Sciatic nerve (tissue), 2 donors: ENCODE measurements around the gene MYCL. TPM values are rescaled to one million over a fixed set of nuclear protein-coding genes. Genes with fewer than 3 reads are reported as not detected.
"Not testable (repeated sequence)": the region's sequence is repeated elsewhere in the genome, so short reads cannot be mapped to it uniquely, and the experiment has no call there.

ENCODE experiments used
- ATAC-seq: fragments of 200-7000 bp; cut with Tn5 transposase; one replicate; pipeline ENCODE4 v1.9.1; 2020; ENCODE audit warnings: mild to moderate bottlenecking, moderate library complexity
- DNase-seq: peaks from one replicate; pipeline ENCODE4 v3.0.0-alpha.2; 2020; ENCODE audit warnings: low spot score
- intact Hi-C: fragments of 100-400 bp; cut with DNase I; formaldehyde crosslinking; loops from one replicate; pipeline ENCODE4 v1.14.2; 2022
- total RNA-seq: library from RNA; stranded (reverse); fragmentation: NEBNext Ultra II Directional; extraction: Animal tissue kit (Norgen Biotek cat#: 25700); gene quantifications from one replicate; pipeline ENCODE4 v1.2.1, GENCODE V29; 2021
- donor health status: DM: no; HTN: no; CAD: no.
- donor health status: DM: no; HTN: no; CAD: no.

MYCL gene
- total RNA-seq, 1 donor from 2014 or later = 2.5 TPM

GRCh38 chr1:39925721-39926342 lies 24.1 kb upstream of the MYCL start:
- no peak for DNase-seq
- intact Hi-C loops = loop anchor here (5.0 kb wide), 1 partner anchor 41 kb away; no protein-coding TSS in a partner anchor
- no peak for ATAC-seq

GRCh38 chr1:39922251-39922688 lies 20.6 kb upstream of the MYCL start:
- ATAC-seq (no peak), DNase-seq (no peak)
- intact Hi-C loops = no loop called here

- DNase-seq = no peak
- intact Hi-C loops = no loop called here
- ATAC-seq = peak; percentile 48
Measured at GRCh38 chr1:39919545-39919944, 17.8 kb upstream of the MYCL start.

- ATAC-seq (no peak), DNase-seq (no peak)
- intact Hi-C loops = no loop called here
Measured at GRCh38 chr1:39917825-39918224, 16.1 kb upstream of the MYCL start.

- intact Hi-C loops = no loop called here
- ATAC-seq = no peak
- no peak for DNase-seq
Measured at GRCh38 chr1:39915499-39916129, 13.9 kb upstream of the MYCL start.

- ATAC-seq, intact Hi-C loops, DNase-seq: not testable (repeated sequence)
Measured at GRCh38 chr1:39913136-39913535, 11.4 kb upstream of the MYCL start.

GRCh38 chr1:39910263-39910662 lies 8.5 kb upstream of the MYCL start:
- no peak for DNase-seq
- intact Hi-C loops = no loop called here
- no peak for ATAC-seq

- intact Hi-C loops = no loop called here
- DNase-seq (no peak), ATAC-seq (no peak)
Measured at GRCh38 chr1:39908534-39908933, 6.8 kb upstream of the MYCL start.

GRCh38 chr1:39907528-39908453 lies 6.1 kb upstream of the MYCL start:
- DNase-seq (no peak), ATAC-seq (no peak)
- intact Hi-C loops = no loop called here

- intact Hi-C loops = no loop called here
- ATAC-seq = no peak
Measured at GRCh38 chr1:39905172-39905571, 3.5 kb upstream of the MYCL start.

GRCh38 chr1:39902460-39902807 lies 717 bp upstream of the MYCL start:
- ATAC-seq = no peak
- intact Hi-C loops = loop anchor here (5.0 kb wide), 1 partner anchor 85 kb away; no protein-coding TSS in a partner anchor

More at GRCh38 chr1:39905172-39905571, 3.5 kb upstream of the MYCL start:
- DNase-seq = no peak

GRCh38 chr1:39901464-39901713 lies 328 bp downstream of the MYCL start:
- ATAC-seq (peak; percentile 41), DNase-seq (peak; percentile 63)
- intact Hi-C loops = loop anchor here (5.0 kb wide), 1 partner anchor 84 kb away; no protein-coding TSS in a partner anchor

More at GRCh38 chr1:39902460-39902807, 717 bp upstream of the MYCL start:
- DNase-seq = no peak

- ATAC-seq = peak; percentile 25
- peak; percentile 58 for DNase-seq
- intact Hi-C loops = loop anchor here (5.0 kb wide), 1 partner anchor 84 kb away; no protein-coding TSS in a partner anchor
Measured at GRCh38 chr1:39900662-39901463, 854 bp downstream of the MYCL start.

- ATAC-seq (no peak), DNase-seq (no peak)
- intact Hi-C loops = loop anchor here (5.0 kb wide), 1 partner anchor 83 kb away; no protein-coding TSS in a partner anchor
Measured at GRCh38 chr1:39899611-39900538, 1.8 kb downstream of the MYCL start.

- DNase-seq = no peak
- ATAC-seq = no peak
- intact Hi-C loops = no loop called here
Measured at GRCh38 chr1:39898648-39899603, 2.8 kb downstream of the MYCL start.

- intact Hi-C loops = no loop called here
- DNase-seq (no peak), ATAC-seq (no peak)
Measured at GRCh38 chr1:39898191-39898590, 3.5 kb downstream of the MYCL start.
